ENCODE data around the gene CEACAM4. TPM values are rescaled to one million over a fixed set of nuclear protein-coding genes. Genes with fewer than 3 reads are reported as not detected.

CEACAM4 gene
- not detected in 2 replicates for total RNA-seq (ENCODE audit: low replicate concordance)

GRCh38 chr19:41626877-41627276, at the start of gene CEACAM4:
TSS of gene CEACAM4 (minus strand) at chr19:41627074. CDS start at chr19:41626963, 111 bp downstream.
- H4K20me1 ChIP-seq (ENCODE audit: low read depth): no peaks in the 10 kb centered on the region
- H2AFZ ChIP-seq (replicated peaks): no peak within 1 kb of the TSS
- H3K27me3 ChIP-seq: no peaks in the 10 kb centered on the region
- Mint-ChIP-seq H3K4me3 (no peak within 1 kb of the TSS), H3K9me3 (peaks cover 7% of the 10 kb centered on the region), H3K27me3 (ENCODE audit: insufficient read depth, low read depth) (peaks cover 14% of the 10 kb centered on the region), H3K4me1 (no peaks in the 10 kb centered on the region), H3K36me3 (no peaks in the 10 kb centered on the region), H3K27ac (no peak within 1 kb of the TSS)
- H3K79me2 ChIP-seq (ENCODE audit: low read depth): no peaks in the 10 kb centered on the region
- no peaks in the 10 kb centered on the region for H3K36me3 ChIP-seq
- no peak within 1 kb of the TSS for H3K27ac ChIP-seq
- H3K9ac ChIP-seq: no peak within 1 kb of the TSS
- no peaks in the 10 kb centered on the region for H3F3A ChIP-seq (ENCODE audit: low read depth)
- no peak for TF ChIP-seq EZH2 (IDR thresholded peaks at IDR 0.05)
- TF ChIP-seq EZH2phosphoT487 (IDR thresholded peaks at IDR 0.05): no peak
- TF ChIP-seq CTCF (IDR thresholded peaks at IDR 0.05): no peak
- no peaks in the 10 kb centered on the region for H3K4me1 ChIP-seq
- no peak for DNase-seq (ENCODE audit: low spot score)
- peaks cover 10% of the 10 kb centered on the region for H3K9me3 ChIP-seq (ENCODE audit: low read depth)
- no peak within 1 kb of the TSS for H3K4me3 ChIP-seq
- H3K4me2 ChIP-seq: no peak within 1 kb of the TSS

- Mint-ChIP-seq H3K9me3 (no peaks in the 10 kb centered on the region), H3K4me3 (no peak overlapping the region), H3K27me3 (ENCODE audit: insufficient read depth, low read depth) (peaks cover 3% of the 10 kb centered on the region), H3K4me1 (no peaks in the 10 kb centered on the region), H3K27ac (no peak overlapping the region), H3K36me3 (no peaks in the 10 kb centered on the region)
- no peaks in the 10 kb centered on the region for H3F3A ChIP-seq (ENCODE audit: low read depth)
- H3K4me3 ChIP-seq: no peak overlapping the region
- no peak overlapping the region for H3K27ac ChIP-seq
- no peaks in the 10 kb centered on the region for H3K27me3 ChIP-seq
- TF ChIP-seq EZH2phosphoT487 (IDR thresholded peaks at IDR 0.05) (no peak), EZH2 (IDR thresholded peaks at IDR 0.05) (no peak), CTCF (IDR thresholded peaks at IDR 0.05) (no peak)
- H3K4me1 ChIP-seq: no peaks in the 10 kb centered on the region
- H3K79me2 ChIP-seq (ENCODE audit: low read depth): no peaks in the 10 kb centered on the region
- H3K4me2 ChIP-seq: no peak overlapping the region
- no peak overlapping the region for H3K9ac ChIP-seq
- no peak overlapping the region for H2AFZ ChIP-seq (replicated peaks)
- H4K20me1 ChIP-seq (ENCODE audit: low read depth): no peaks in the 10 kb centered on the region
- peaks cover 18% of the 10 kb centered on the region for H3K9me3 ChIP-seq (ENCODE audit: low read depth)
- H3K36me3 ChIP-seq: no peaks in the 10 kb centered on the region
- no peak for DNase-seq (ENCODE audit: low spot score)
Observed at GRCh38 chr19:41671486-41671885, 44.6 kb upstream of the CEACAM4 start.

GRCh38 chr19:41670755-41671154, 43.9 kb upstream of the CEACAM4 start:
- TF ChIP-seq EZH2 (IDR thresholded peaks at IDR 0.05) (no peak), EZH2phosphoT487 (IDR thresholded peaks at IDR 0.05) (no peak), CTCF (IDR thresholded peaks at IDR 0.05) (no peak)
- peaks cover 24% of the 10 kb centered on the region for H3K9me3 ChIP-seq (ENCODE audit: low read depth)
- Mint-ChIP-seq H3K4me3 (no peak overlapping the region), H3K9me3 (peaks cover 2% of the 10 kb centered on the region), H3K27ac (no peak overlapping the region), H3K4me1 (no peaks in the 10 kb centered on the region), H3K27me3 (ENCODE audit: insufficient read depth, low read depth) (peaks cover 5% of the 10 kb centered on the region), H3K36me3 (no peaks in the 10 kb centered on the region)
- no peaks in the 10 kb centered on the region for H3F3A ChIP-seq (ENCODE audit: low read depth)
- H3K9ac ChIP-seq: no peak overlapping the region
- H3K27me3 ChIP-seq: no peaks in the 10 kb centered on the region
- no peak overlapping the region for H3K4me2 ChIP-seq
- no peak for DNase-seq (ENCODE audit: low spot score)
- H3K4me1 ChIP-seq: no peaks in the 10 kb centered on the region
- no peaks in the 10 kb centered on the region for H4K20me1 ChIP-seq (ENCODE audit: low read depth)
- H3K36me3 ChIP-seq: no peaks in the 10 kb centered on the region
- no peak overlapping the region for H2AFZ ChIP-seq (replicated peaks)
- no peak overlapping the region for H3K4me3 ChIP-seq
- no peak overlapping the region for H3K27ac ChIP-seq
- no peaks in the 10 kb centered on the region for H3K79me2 ChIP-seq (ENCODE audit: low read depth)

All from neural progenitor cell (in vitro differentiated cells).